Neural progenitor cell (in vitro differentiated cells): ENCODE results near the gene DNAH14.
"Not testable (repeated sequence)": the region's sequence is repeated elsewhere in the genome, so short reads cannot be mapped to it uniquely, and the experiment has no call there.

Experiments
- EZH2 ChIP-seq: fragments of 200-600 bp; sonication (generic); IDR thresholded peaks from 2 replicates; pipeline ENCODE4 v1.6.1; 2017; ENCODE audit warnings: antibody characterized with exemption, mild to moderate bottlenecking, moderate library complexity
- EZH2phosphoT487 ChIP-seq: fragments of 200-600 bp; sonication (generic); IDR thresholded peaks from 2 replicates; pipeline ENCODE4 v1.6.1; 2017; ENCODE audit warnings: antibody characterized with exemption
- TF ChIP-seq, protein P1 (sequence below): fragments of 200-600 bp; sonication (generic); IDR thresholded peaks from 2 replicates; pipeline ENCODE4 v1.5.1; 2017; ENCODE audit warnings: antibody characterized with exemption, mild to moderate bottlenecking

DNA sequence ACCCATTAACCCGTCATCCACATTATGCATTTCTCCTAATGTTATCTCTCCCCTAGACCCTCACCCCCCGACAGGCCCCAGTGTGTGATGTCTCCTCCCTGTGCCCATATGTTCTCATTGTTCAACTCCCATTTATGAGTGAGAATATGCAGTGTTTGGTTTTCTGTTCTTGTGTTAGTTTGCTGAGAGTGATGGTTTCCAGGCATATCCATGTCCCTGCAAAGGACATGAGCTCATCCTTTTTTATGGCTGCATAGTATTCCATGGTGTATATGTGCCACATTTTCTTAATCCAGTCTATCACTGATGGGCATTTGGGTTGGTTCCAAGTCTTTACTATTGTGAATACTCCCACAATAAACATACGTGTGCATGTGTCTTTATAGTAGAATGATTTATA is 381.1 kb downstream of the DNAH14 start:
- TF ChIP-seq, protein P1, sequence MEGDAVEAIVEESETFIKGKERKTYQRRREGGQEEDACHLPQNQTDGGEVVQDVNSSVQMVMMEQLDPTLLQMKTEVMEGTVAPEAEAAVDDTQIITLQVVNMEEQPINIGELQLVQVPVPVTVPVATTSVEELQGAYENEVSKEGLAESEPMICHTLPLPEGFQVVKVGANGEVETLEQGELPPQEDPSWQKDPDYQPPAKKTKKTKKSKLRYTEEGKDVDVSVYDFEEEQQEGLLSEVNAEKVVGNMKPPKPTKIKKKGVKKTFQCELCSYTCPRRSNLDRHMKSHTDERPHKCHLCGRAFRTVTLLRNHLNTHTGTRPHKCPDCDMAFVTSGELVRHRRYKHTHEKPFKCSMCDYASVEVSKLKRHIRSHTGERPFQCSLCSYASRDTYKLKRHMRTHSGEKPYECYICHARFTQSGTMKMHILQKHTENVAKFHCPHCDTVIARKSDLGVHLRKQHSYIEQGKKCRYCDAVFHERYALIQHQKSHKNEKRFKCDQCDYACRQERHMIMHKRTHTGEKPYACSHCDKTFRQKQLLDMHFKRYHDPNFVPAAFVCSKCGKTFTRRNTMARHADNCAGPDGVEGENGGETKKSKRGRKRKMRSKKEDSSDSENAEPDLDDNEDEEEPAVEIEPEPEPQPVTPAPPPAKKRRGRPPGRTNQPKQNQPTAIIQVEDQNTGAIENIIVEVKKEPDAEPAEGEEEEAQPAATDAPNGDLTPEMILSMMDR: not testable (repeated sequence)
- TF ChIP-seq EZH2phosphoT487, EZH2: not testable (repeated sequence)
